ENCODE measurements around the gene METTL5. TPM values are rescaled to one million over a fixed set of nuclear protein-coding genes. Genes with fewer than 3 reads are reported as not detected.

METTL5 gene
- total and polyA plus RNA-seq, 9 of the 15 experiments (the other 6 are each of a cell fraction or from before 2014, with no cell fraction given) = 149 to 471 (median 224) TPM

DNA sequence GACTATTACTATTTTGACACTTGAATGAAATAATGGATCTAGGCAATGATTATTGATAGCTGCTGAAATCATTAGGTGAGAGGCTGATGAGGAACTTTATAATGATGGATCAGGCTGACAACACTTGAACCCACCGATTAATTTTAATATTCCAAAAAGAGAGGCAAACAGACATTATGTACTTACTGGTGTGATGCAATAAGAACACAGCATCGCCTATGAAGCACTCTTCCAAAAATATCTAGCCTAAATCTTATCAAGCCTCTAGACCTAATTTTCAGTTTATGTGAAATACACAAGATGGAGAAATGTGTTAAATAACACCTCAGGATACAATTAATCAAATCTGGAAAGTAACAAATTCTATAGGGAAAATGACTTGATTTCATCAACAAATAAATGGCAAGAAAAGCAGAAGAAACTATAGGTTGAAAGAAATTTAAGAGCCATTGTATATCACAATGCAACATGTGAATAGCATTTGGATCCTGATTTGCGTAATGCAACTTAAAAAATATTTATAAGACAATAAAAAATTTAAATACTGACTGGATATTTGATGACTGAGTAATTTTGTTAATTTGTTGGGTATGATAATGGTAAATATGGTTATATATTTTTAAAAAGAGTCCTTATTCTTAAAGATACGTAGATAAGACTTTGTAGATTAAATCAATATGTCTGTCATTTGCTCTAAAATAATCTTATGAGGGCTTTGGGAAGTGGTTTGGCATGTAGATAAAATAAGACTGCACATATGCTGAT lies 43.3 kb downstream of the METTL5 start:
- ChIA-PET CTCF (ENCODE audit: low intra/inter-chr PET ratio) (no interaction called here), POLR2A (interaction anchor here (0.7 to 1.2 kb wide), 2 partner anchors 10 to 15 kb away, joined by 3 to 4 read pairs; no protein-coding TSS in a partner anchor)
- in situ Hi-C loops (cut with MboI) (no loop called here), intact Hi-C loops (cut with micrococcal nuclease) (no loop called here)
- Histone ChIP-seq H3K9me3 (replicated peaks; ENCODE audit: control insufficient read depth, insufficient read depth, low read depth, low read length) (no peaks in the 10 kb centered on the region), H3K36me3 (ENCODE audit: control insufficient read depth, insufficient read depth, low read length) (no peaks in the 10 kb centered on the region), H4K20me1 (replicated peaks; ENCODE audit: control insufficient read depth, insufficient read depth, low read length) (no peaks in the 10 kb centered on the region), H2AFZ (ENCODE audit: low read depth, low read length) (no peak overlapping the region), H3K4me2 (ENCODE audit: insufficient read depth, low read length) (no peak overlapping the region), H3K27ac (ENCODE audit: extremely low read depth, low read depth, low read length) (no peak overlapping the region), H3K9ac (ENCODE audit: insufficient read depth in 1 of 2, low read depth in 2 of 2, low read length in 2 of 2) (no peak overlapping the region), H3K4me3 (no peak overlapping the region), H3K79me2 (ENCODE audit: control insufficient read depth, insufficient read depth, low read length) (no peaks in the 10 kb centered on the region), H3K27me3 (ENCODE audit: control insufficient read depth in 2 of 2, insufficient read depth in 2 of 2, low read length in 2 of 2) (no peaks in the 10 kb centered on the region), H3K9me1 (ENCODE audit: control insufficient read depth, insufficient read depth, low read length) (no peaks in the 10 kb centered on the region), H3K4me1 (replicated peaks in 1 of 2; ENCODE audit: control insufficient read depth in 2 of 2, insufficient read depth in 2 of 2, low read length in 2 of 2) (no peaks in the 10 kb centered on the region)
- ATAC-seq (no peak), FAIRE-seq (no peak), DNase-seq (ENCODE audit: extremely low read depth in 1 of 4, low spot score in 3 of 4) (no peak)
- no TSS peak for BruUV-seq (replicated peaks)
- TF ChIP-seq MAFG (tag; conservative IDR thresholded peaks at IDR 0.05) (peak; percentile 53; the same call in 1 of the 2 replicates), ZNF316 (IDR thresholded peaks at IDR 0.05) (peak; percentile 91), CEBPB (tag; IDR thresholded peaks at IDR 0.05) (peak; percentile 72), C11orf30 (IDR thresholded peaks at IDR 0.05; ENCODE audit: low read depth) (peak; percentile 74), CC2D1A (IDR thresholded peaks at IDR 0.05) (no peak), SMARCA4 (IDR thresholded peaks at IDR 0.05) (no peak), CEBPG (CRISPR knock-in tag; IDR thresholded peaks at IDR 0.05) (no peak), CEBPG (tag; conservative IDR thresholded peaks at IDR 0.05 in 1 of 2, IDR thresholded peaks at IDR 0.05 in 1 of 2) (peak; percentile 40 to 63; a peak in 1 of 4 replicates)
- TF ChIP-seq, protein P1, sequence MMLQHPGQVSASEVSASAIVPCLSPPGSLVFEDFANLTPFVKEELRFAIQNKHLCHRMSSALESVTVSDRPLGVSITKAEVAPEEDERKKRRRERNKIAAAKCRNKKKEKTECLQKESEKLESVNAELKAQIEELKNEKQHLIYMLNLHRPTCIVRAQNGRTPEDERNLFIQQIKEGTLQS (IDR thresholded peaks at IDR 0.05) = peak; percentile 32
- TF ChIP-seq, protein P1 (CRISPR knock-in tag; conservative IDR thresholded peaks at IDR 0.05) = no peak
- WGBS (ENCODE audit: insufficient coverage, low coverage, missing lambda C conversion rate) = 56% methylated on average over 4 of the region's 4 CpGs

Data from K562 (cell line).